ENCODE results near the gene LHX8. TPM values are rescaled to one million over a fixed set of nuclear protein-coding genes. Genes with fewer than 3 reads are reported as not detected.

Gene LHX8
- total and polyA plus RNA-seq, 7 experiments from 2014 or later, result not detected

DNA sequence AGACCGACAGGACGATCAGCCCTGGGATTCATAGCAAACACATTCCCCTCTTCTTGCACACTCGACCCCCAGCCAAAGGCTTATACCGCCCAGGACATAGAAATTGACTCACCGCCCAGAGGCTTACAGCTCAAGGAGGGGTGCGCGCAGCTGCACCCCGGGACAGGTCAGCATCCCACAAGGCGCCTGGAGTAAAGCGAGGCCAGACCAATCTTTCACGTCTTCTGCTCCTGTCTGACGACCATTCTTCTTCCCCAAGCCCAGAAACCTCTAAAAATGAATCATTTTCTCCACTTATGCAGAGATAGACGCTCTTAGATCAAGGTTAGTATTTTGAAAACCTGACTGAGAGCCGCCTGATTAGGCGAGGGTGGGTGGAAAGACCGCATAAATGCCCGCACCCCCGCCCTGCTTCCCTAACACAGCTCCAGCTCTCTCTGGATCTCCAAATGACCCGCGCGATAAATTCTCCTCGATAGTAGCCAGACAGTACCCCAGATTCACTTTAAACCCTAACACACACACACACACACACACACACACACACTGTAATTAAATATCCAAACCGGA is 1.9 kb upstream of the LHX8 start:
- peaks cover 84 to 98% (median 89%) of the 10 kb centered on the region in 5 donors for H3K27me3 Mint-ChIP-seq
- Histone ChIP-seq H3K4me1 (ENCODE audit: control insufficient read depth in 2 of 2, insufficient read depth in 2 of 2, low read length in 2 of 2) (no peaks in the 10 kb centered on the region), H3K4me3 (ENCODE audit: low read length) (no peak overlapping the region), H3K9me3 (ENCODE audit: control insufficient read depth in 2 of 3, low read length in 3 of 3) (no peaks in the 10 kb centered on the region), H3K27ac (ENCODE audit: low read depth, low read length) (no peak overlapping the region), H3K36me3 (ENCODE audit: control insufficient read depth in 2 of 3, insufficient read depth in 3 of 3, low read length in 3 of 3) (no peaks in the 10 kb centered on the region), H3K27me3 (ENCODE audit: control insufficient read depth in 2 of 2, insufficient read depth in 2 of 2, low read length in 2 of 2) (peaks cover 4 to 23% of the 10 kb centered on the region in 2 donors)
- peaks cover 0 to 25% (median 17%) of the 10 kb centered on the region in 7 donors for H3K4me1 Mint-ChIP-seq
- ChIA-PET POLR2A (no interaction called here), CTCF (no interaction called here)
- ATAC-seq (no peak), DNase-seq (no peak)
- peak overlapping the region in 1 of 9 donors; percentile 64 for H3K27ac Mint-ChIP-seq
- intact Hi-C loops (cut with micrococcal nuclease), result loop anchor here in 1 of 2 donors (5.0 to 10.0 kb wide), 2 partner anchors 482 to 1735 kb away; partner anchors contain the start of genes SLC44A5 and ST6GALNAC5
- no peak overlapping the region for H3K4me3 Mint-ChIP-seq
- H3K36me3 Mint-ChIP-seq, result peaks cover 0 to 19% (median 2%) of the 10 kb centered on the region in 5 donors
- peaks cover 0 to 36% (median 9%) of the 10 kb centered on the region in 11 donors for H3K9me3 Mint-ChIP-seq

GRCh38 chr1:75132812-75133619 is 1.2 kb upstream of the LHX8 start:
- intact Hi-C loops (cut with micrococcal nuclease), result loop anchor here in 1 of 2 donors (5.0 to 10.0 kb wide), 2 partner anchors 482 to 1734 kb away; partner anchors contain the start of genes SLC44A5 and ST6GALNAC5
- ATAC-seq, result no peak
- Histone ChIP-seq H3K27ac (ENCODE audit: low read depth, low read length) (no peak overlapping the region), H3K27me3 (ENCODE audit: control insufficient read depth in 2 of 2, insufficient read depth in 2 of 2, low read length in 2 of 2) (peaks cover 4 to 17% of the 10 kb centered on the region in 2 donors), H3K4me3 (ENCODE audit: low read length) (no peak overlapping the region), H3K4me1 (ENCODE audit: control insufficient read depth in 2 of 2, insufficient read depth in 2 of 2, low read length in 2 of 2) (no peaks in the 10 kb centered on the region), H3K9me3 (ENCODE audit: control insufficient read depth in 2 of 3, low read length in 3 of 3) (no peaks in the 10 kb centered on the region), H3K36me3 (ENCODE audit: control insufficient read depth in 2 of 3, insufficient read depth in 3 of 3, low read length in 3 of 3) (no peaks in the 10 kb centered on the region)
- Mint-ChIP-seq H3K4me1 (peaks cover 0 to 25% (median 18%) of the 10 kb centered on the region in 7 donors), H3K36me3 (peaks cover 0 to 19% (median 2%) of the 10 kb centered on the region in 5 donors), H3K27ac (peak overlapping the region in 1 of 9 donors; percentile 64), H3K9me3 (peaks cover 0 to 29% (median 9%) of the 10 kb centered on the region in 11 donors), H3K4me3 (no peak overlapping the region), H3K27me3 (peaks cover 84 to 98% (median 89%) of the 10 kb centered on the region in 5 donors)
- DNase-seq, result no peak
- POLR2A ChIA-PET, result no interaction called here
- CTCF ChIA-PET, result no interaction called here

- peak overlapping the region in 8 of 10 donors; percentile 45 to 87 (median 69) for H3K4me3 Mint-ChIP-seq
- ChIA-PET CTCF (no interaction called here), POLR2A (no interaction called here)
- peaks cover 0 to 12% of the 10 kb centered on the region in 2 donors for H3K27me3 ChIP-seq (ENCODE audit: control insufficient read depth in 2 of 2, insufficient read depth in 2 of 2, low read length in 2 of 2)
- DNase-seq (no peak), ATAC-seq (no peak)
- peaks cover 0 to 25% (median 18%) of the 10 kb centered on the region in 7 donors for H3K4me1 Mint-ChIP-seq
- H3K27ac ChIP-seq (ENCODE audit: low read depth, low read length), result no peak overlapping the region
- peak overlapping the region in 1 of 9 donors; percentile 58 for H3K27ac Mint-ChIP-seq
- H3K4me1 ChIP-seq (ENCODE audit: control insufficient read depth in 2 of 2, insufficient read depth in 2 of 2, low read length in 2 of 2), result no peaks in the 10 kb centered on the region
- peaks cover 0 to 19% (median 2%) of the 10 kb centered on the region in 5 donors for H3K36me3 Mint-ChIP-seq
- intact Hi-C loops (cut with micrococcal nuclease), result loop anchor here in 1 of 2 donors (5.0 to 10.0 kb wide), 2 partner anchors 480 to 1732 kb away; partner anchors contain the start of genes SLC44A5 and ST6GALNAC5
- peaks cover 78 to 93% (median 82%) of the 10 kb centered on the region in 5 donors for H3K27me3 Mint-ChIP-seq
- H3K4me3 ChIP-seq (ENCODE audit: low read length), result no peak overlapping the region
- no peaks in the 10 kb centered on the region for H3K9me3 ChIP-seq (ENCODE audit: control insufficient read depth in 2 of 3, low read length in 3 of 3)
- H3K9me3 Mint-ChIP-seq, result peaks cover 0 to 26% (median 9%) of the 10 kb centered on the region in 11 donors
- H3K36me3 ChIP-seq (ENCODE audit: control insufficient read depth in 2 of 3, insufficient read depth in 3 of 3, low read length in 3 of 3), result no peaks in the 10 kb centered on the region
Observed at GRCh38 chr1:75134647-75135572, 722 bp downstream of the LHX8 start.

GRCh38 chr1:75135573-75136194 is 1.5 kb downstream of the LHX8 start:
- H3K27me3 Mint-ChIP-seq, result peaks cover 77 to 90% (median 85%) of the 10 kb centered on the region in 5 donors
- ChIA-PET POLR2A (no interaction called here), CTCF (no interaction called here)
- peaks cover 0 to 26% (median 9%) of the 10 kb centered on the region in 11 donors for H3K9me3 Mint-ChIP-seq
- peak overlapping the region in 1 of 9 donors; percentile 52 for H3K27ac Mint-ChIP-seq
- H3K27ac ChIP-seq (ENCODE audit: low read depth, low read length), result no peak overlapping the region
- peaks cover 0 to 25% (median 18%) of the 10 kb centered on the region in 7 donors for H3K4me1 Mint-ChIP-seq
- H3K4me3 Mint-ChIP-seq, result peak overlapping the region in 8 of 10 donors; percentile 45 to 87 (median 69)
- intact Hi-C loops (cut with micrococcal nuclease), result loop anchor here in 1 of 2 donors (10.0 kb wide), 1 partner anchor 479 kb away; the partner anchor contains the start of gene SLC44A5
- H3K36me3 ChIP-seq (ENCODE audit: control insufficient read depth in 2 of 3, insufficient read depth in 3 of 3, low read length in 3 of 3), result no peaks in the 10 kb centered on the region
- H3K4me3 ChIP-seq (ENCODE audit: low read length), result no peak overlapping the region
- peaks cover 0 to 19% (median 2%) of the 10 kb centered on the region in 5 donors for H3K36me3 Mint-ChIP-seq
- peaks cover 0 to 12% of the 10 kb centered on the region in 2 donors for H3K27me3 ChIP-seq (ENCODE audit: control insufficient read depth in 2 of 2, insufficient read depth in 2 of 2, low read length in 2 of 2)
- no peaks in the 10 kb centered on the region for H3K4me1 ChIP-seq (ENCODE audit: control insufficient read depth in 2 of 2, insufficient read depth in 2 of 2, low read length in 2 of 2)
- ATAC-seq (no peak), DNase-seq (no peak)
- H3K9me3 ChIP-seq (ENCODE audit: control insufficient read depth in 2 of 3, low read length in 3 of 3), result no peaks in the 10 kb centered on the region

GRCh38 chr1:75136195-75136815 is 2.1 kb downstream of the LHX8 start:
- no peak for ATAC-seq
- Mint-ChIP-seq H3K27me3 (peaks cover 74 to 87% (median 79%) of the 10 kb centered on the region in 5 donors), H3K36me3 (peaks cover 0 to 19% (median 2%) of the 10 kb centered on the region in 5 donors), H3K4me1 (peaks cover 0 to 25% (median 18%) of the 10 kb centered on the region in 7 donors), H3K4me3 (peak overlapping the region in 5 of 10 donors; percentile 6 to 79 (median 57)), H3K9me3 (peaks cover 0 to 20% (median 9%) of the 10 kb centered on the region in 11 donors), H3K27ac (peak overlapping the region in 1 of 9 donors; percentile 52)
- Histone ChIP-seq H3K4me1 (ENCODE audit: control insufficient read depth in 2 of 2, insufficient read depth in 2 of 2, low read length in 2 of 2) (no peaks in the 10 kb centered on the region), H3K27me3 (ENCODE audit: control insufficient read depth in 2 of 2, insufficient read depth in 2 of 2, low read length in 2 of 2) (peaks cover 0 to 12% of the 10 kb centered on the region in 2 donors), H3K36me3 (ENCODE audit: control insufficient read depth in 2 of 3, insufficient read depth in 3 of 3, low read length in 3 of 3) (no peaks in the 10 kb centered on the region), H3K27ac (ENCODE audit: low read depth, low read length) (no peak overlapping the region), H3K4me3 (ENCODE audit: low read length) (no peak overlapping the region), H3K9me3 (ENCODE audit: control insufficient read depth in 2 of 3, low read length in 3 of 3) (no peaks in the 10 kb centered on the region)
- ChIA-PET CTCF (no interaction called here), POLR2A (no interaction called here)
- intact Hi-C loops (cut with micrococcal nuclease), result loop anchor here in 1 of 2 donors (10.0 kb wide), 1 partner anchor 478 kb away; the partner anchor contains the start of gene SLC44A5
- DNase-seq, result no peak

All from naive thymus-derived CD4-positive, alpha-beta T cell (primary cell).